PFSK-1 (cell line): Measurements from ENCODE around the gene KCNQ1.

Experiments
- POLR2AphosphoS5 ChIP-seq: IDR thresholded peaks from 2 replicates; pipeline ENCODE4 v1.6.1; 2012; ENCODE audit warnings: low read depth, mild to moderate bottlenecking, control low read depth, low read length, moderate library complexity
- REST ChIP-seq, 2 experiments: IDR thresholded peaks; 2 replicates each; pipeline versions ENCODE4 v1.6.1 to v1.8.0; 2011 to 2012; ENCODE audit warnings: low read depth in 2 of 2, low read length in 2 of 2, control low read depth in 1 of 2, inconsistent platforms in 1 of 2, mild to moderate bottlenecking in 1 of 2, moderate library complexity in 1 of 2; ENCODE audit not compliant: insufficient read depth in 1 of 2

DNA sequence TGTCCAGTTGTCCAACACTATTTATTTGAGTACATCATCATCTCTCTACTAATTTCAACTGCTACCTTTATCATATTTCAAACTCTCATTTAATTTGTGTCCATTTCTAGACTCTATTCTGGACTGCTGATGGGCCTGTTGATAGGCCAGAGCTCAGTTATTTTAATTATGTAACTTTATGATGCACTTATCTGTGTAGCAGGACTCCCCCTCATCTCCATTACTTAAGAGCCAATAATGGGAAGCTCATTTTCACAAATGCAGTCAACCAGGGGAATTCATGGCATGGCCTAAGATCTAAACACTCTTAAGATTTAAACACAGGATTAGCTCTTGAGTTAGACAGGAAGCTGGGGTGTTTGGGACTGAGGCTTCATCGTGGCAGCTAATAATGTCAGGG lies 233.6 kb downstream of the KCNQ1 start:
- no peak for TF ChIP-seq POLR2AphosphoS5
- no peak for TF ChIP-seq REST (IDR thresholded peaks at IDR 0.05; ENCODE audit: insufficient read depth in 1 of 2, low read depth in 2 of 2, low read length in 2 of 2)
